IMR-90 (cell line): Measurements from ENCODE around the gene COPS2.

Source experiments
- BHLHE40 ChIP-seq: fragments of 150-350 bp; IDR thresholded peaks from 2 replicates; pipeline ENCODE4 v1.6.1; 2016; ENCODE audit warnings: mild to moderate bottlenecking, low read depth, low read length
- CEBPB ChIP-seq: IDR thresholded peaks from 2 replicates; pipeline ENCODE4 v1.6.1; 2012; ENCODE audit warnings: low read depth, low read length, improper control_type of control experiment
- ELK1 ChIP-seq: fragments of 150-350 bp; IDR thresholded peaks from 2 replicates; pipeline ENCODE4 v1.6.1; 2016; ENCODE audit warnings: low read depth, mild to moderate bottlenecking, low read length, moderate library complexity, borderline replicate concordance
- FOS ChIP-seq: fragments of 150-350 bp; IDR thresholded peaks from 2 replicates; pipeline ENCODE4 v1.6.1; 2016; ENCODE audit warnings: low read depth, low read length
- MAFK ChIP-seq: IDR thresholded peaks from 2 replicates; pipeline ENCODE4 v1.6.1; 2012; ENCODE audit warnings: low read depth, low read length, improper control_type of control experiment
- MAZ ChIP-seq: IDR thresholded peaks from 2 replicates; pipeline ENCODE4 v1.6.1; 2012; ENCODE audit warnings: low read depth, mild to moderate bottlenecking, low read length, improper control_type of control experiment, moderate library complexity, borderline replicate concordance
- MXI1 ChIP-seq: IDR thresholded peaks from 2 replicates; pipeline ENCODE4 v1.6.1; 2012; ENCODE audit warnings: low read depth, mild to moderate bottlenecking, low read length, moderate library complexity, borderline replicate concordance
- NFE2L2 ChIP-seq: fragments of 150-350 bp; IDR thresholded peaks from 2 replicates; pipeline ENCODE4 v1.6.1; 2016; ENCODE audit warnings: low read depth, mild to moderate bottlenecking, low read length
- POLR2A ChIP-seq: IDR thresholded peaks from 2 replicates; pipeline ENCODE4 v1.6.1; 2012; ENCODE audit warnings: mild to moderate bottlenecking, low read depth, low read length
- RCOR1 ChIP-seq: IDR thresholded peaks from 2 replicates; pipeline ENCODE4 v1.6.1; 2012; ENCODE audit warnings: mild to moderate bottlenecking, low read length, improper control_type of control experiment; ENCODE audit not compliant: insufficient replicate concordance
- RFX5 ChIP-seq: IDR thresholded peaks from 2 replicates; pipeline ENCODE4 v1.8.0; 2012; ENCODE audit warnings: low read depth, mild to moderate bottlenecking, low read length, moderate library complexity
- SMC3 ChIP-seq: fragments of 150-350 bp; IDR thresholded peaks from 2 replicates; pipeline ENCODE4 v1.6.1; 2016; ENCODE audit warnings: low read depth, mild to moderate bottlenecking, antibody characterized with exemption, low read length, moderate library complexity
- USF2 ChIP-seq: fragments of 150-350 bp; IDR thresholded peaks from 2 replicates; pipeline ENCODE4 v1.6.1; 2017; ENCODE audit warnings: mild to moderate bottlenecking, antibody characterized with exemption, low read length, low read depth
- TF ChIP-seq, protein P1 (sequence below): conservative IDR thresholded peaks from 2 replicates; pipeline ENCODE4 v1.5.1; 2012; ENCODE audit warnings: mild to moderate bottlenecking, low read depth, low read length, improper control_type of control experiment

DNA sequence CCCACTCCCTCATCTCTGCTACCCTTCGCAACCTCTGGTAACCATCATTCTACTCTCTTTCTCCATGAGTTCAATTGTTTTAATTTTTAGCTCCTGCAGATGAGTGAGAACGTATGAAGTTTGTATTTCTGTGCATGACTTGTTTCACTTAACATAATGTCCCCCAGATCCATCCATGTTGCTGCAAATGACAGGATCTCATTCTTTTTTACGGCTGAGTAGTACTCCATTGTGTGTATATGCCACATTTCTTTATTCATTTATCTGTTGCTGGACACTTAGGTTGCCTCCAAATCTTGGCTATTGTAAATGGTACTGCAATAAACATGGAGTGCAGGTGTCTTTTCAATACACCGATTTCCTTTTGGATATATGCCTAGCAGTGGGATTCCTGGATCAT, 26.7 kb upstream of the COPS2 start:
- TF ChIP-seq MAZ (no peak), MAFK (no peak), RFX5 (no peak), ELK1 (no peak), POLR2A (no peak), CEBPB (no peak), SMC3 (no peak), NFE2L2 (no peak), MXI1 (no peak), FOS (no peak), USF2 (no peak), BHLHE40 (no peak), RCOR1 (no peak)
- TF ChIP-seq, protein P1, sequence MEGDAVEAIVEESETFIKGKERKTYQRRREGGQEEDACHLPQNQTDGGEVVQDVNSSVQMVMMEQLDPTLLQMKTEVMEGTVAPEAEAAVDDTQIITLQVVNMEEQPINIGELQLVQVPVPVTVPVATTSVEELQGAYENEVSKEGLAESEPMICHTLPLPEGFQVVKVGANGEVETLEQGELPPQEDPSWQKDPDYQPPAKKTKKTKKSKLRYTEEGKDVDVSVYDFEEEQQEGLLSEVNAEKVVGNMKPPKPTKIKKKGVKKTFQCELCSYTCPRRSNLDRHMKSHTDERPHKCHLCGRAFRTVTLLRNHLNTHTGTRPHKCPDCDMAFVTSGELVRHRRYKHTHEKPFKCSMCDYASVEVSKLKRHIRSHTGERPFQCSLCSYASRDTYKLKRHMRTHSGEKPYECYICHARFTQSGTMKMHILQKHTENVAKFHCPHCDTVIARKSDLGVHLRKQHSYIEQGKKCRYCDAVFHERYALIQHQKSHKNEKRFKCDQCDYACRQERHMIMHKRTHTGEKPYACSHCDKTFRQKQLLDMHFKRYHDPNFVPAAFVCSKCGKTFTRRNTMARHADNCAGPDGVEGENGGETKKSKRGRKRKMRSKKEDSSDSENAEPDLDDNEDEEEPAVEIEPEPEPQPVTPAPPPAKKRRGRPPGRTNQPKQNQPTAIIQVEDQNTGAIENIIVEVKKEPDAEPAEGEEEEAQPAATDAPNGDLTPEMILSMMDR, result no peak
